Peyer's patch (tissue), 4 donors: Measurements from ENCODE around the gene KRTCAP2.
A peak's percentile ranks its signal among the peaks of the same experiment; 100 is the strongest.

Experiments used
- POLR2A ChIP-seq, 2 donors: fragments of 450-650 bp; IDR thresholded peaks; one replicate each; pipeline ENCODE4 v1.5.1; 2017; ENCODE audit warnings: antibody characterized with exemption in 2 of 2, mild to moderate bottlenecking in 2 of 2, moderate library complexity in 2 of 2
- TF ChIP-seq, protein P1 (sequence below), 6 experiments: fragments of 450-650 bp in 4 of 6; fragments of 200-600 bp in 2 of 6; sonication (generic) in 1 of 6; IDR thresholded peaks; one replicate each; pipeline ENCODE4 v1.5.1; 2017 to 2019; ENCODE audit warnings: antibody characterized with exemption in 6 of 6, mild to moderate bottlenecking in 3 of 6, moderate library complexity in 1 of 6

- TF ChIP-seq, protein P1, sequence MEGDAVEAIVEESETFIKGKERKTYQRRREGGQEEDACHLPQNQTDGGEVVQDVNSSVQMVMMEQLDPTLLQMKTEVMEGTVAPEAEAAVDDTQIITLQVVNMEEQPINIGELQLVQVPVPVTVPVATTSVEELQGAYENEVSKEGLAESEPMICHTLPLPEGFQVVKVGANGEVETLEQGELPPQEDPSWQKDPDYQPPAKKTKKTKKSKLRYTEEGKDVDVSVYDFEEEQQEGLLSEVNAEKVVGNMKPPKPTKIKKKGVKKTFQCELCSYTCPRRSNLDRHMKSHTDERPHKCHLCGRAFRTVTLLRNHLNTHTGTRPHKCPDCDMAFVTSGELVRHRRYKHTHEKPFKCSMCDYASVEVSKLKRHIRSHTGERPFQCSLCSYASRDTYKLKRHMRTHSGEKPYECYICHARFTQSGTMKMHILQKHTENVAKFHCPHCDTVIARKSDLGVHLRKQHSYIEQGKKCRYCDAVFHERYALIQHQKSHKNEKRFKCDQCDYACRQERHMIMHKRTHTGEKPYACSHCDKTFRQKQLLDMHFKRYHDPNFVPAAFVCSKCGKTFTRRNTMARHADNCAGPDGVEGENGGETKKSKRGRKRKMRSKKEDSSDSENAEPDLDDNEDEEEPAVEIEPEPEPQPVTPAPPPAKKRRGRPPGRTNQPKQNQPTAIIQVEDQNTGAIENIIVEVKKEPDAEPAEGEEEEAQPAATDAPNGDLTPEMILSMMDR (IDR thresholded peaks at IDR 0.05), result peak in 2 of 6 experiments; percentile 21 to 23
- TF ChIP-seq POLR2A (IDR thresholded peaks at IDR 0.05), result no peak
Observed at GRCh38 chr1:155136748-155137147, 36.4 kb downstream of the KRTCAP2 start.
